ENCODE results near the gene AVL9.

The AVL9 gene

GRCh38 chr7:32507414-32507813 lies 12.1 kb downstream of the AVL9 start:
- no peak for DNase-seq
- Mint-ChIP-seq H3K4me3 (no peak overlapping the region), H3K4me1 (peaks cover 17% of the 10 kb centered on the region), H3K9me3 (peaks cover 1% of the 10 kb centered on the region), H3K36me3 (peaks cover 22% of the 10 kb centered on the region), H3K27me3 (no peaks in the 10 kb centered on the region), H3K27ac (no peak overlapping the region)
- CTCF ChIA-PET, result no interaction called here

GRCh38 chr7:32511791-32512190 lies 16.5 kb downstream of the AVL9 start:
- peaks cover 29% of the 10 kb centered on the region for H3K4me1 Mint-ChIP-seq

GRCh38 chr7:32513210-32513609 lies 17.9 kb downstream of the AVL9 start:
- Mint-ChIP-seq H3K4me1 (peaks cover 27% of the 10 kb centered on the region), H3K36me3 (peaks cover 54% of the 10 kb centered on the region)

More at GRCh38 chr7:32511791-32512190, 16.5 kb downstream of the AVL9 start:
- H3K27ac Mint-ChIP-seq, result no peak overlapping the region
- no peak overlapping the region for H3K4me3 Mint-ChIP-seq
- no peaks in the 10 kb centered on the region for H3K27me3 Mint-ChIP-seq
- peaks cover 3% of the 10 kb centered on the region for H3K9me3 Mint-ChIP-seq
- no peak for DNase-seq
- CTCF ChIA-PET, result no interaction called here
- peaks cover 45% of the 10 kb centered on the region for H3K36me3 Mint-ChIP-seq

GRCh38 chr7:32515890-32516550 lies 20.7 kb downstream of the AVL9 start:
- Mint-ChIP-seq H3K9me3 (peaks cover 27% of the 10 kb centered on the region), H3K4me3 (no peak overlapping the region)
- CTCF ChIA-PET, result no interaction called here

More at GRCh38 chr7:32513210-32513609, 17.9 kb downstream of the AVL9 start:
- no peak overlapping the region for H3K27ac Mint-ChIP-seq
- CTCF ChIA-PET, result no interaction called here
- DNase-seq, result no peak
- no peak overlapping the region for H3K4me3 Mint-ChIP-seq
- peaks cover 11% of the 10 kb centered on the region for H3K9me3 Mint-ChIP-seq
- H3K27me3 Mint-ChIP-seq, result no peaks in the 10 kb centered on the region

GRCh38 chr7:32516551-32517100 lies 21.3 kb downstream of the AVL9 start:
- CTCF ChIA-PET, result no interaction called here
- H3K36me3 Mint-ChIP-seq, result peaks cover 65% of the 10 kb centered on the region
- H3K27me3 Mint-ChIP-seq, result no peaks in the 10 kb centered on the region
- peaks cover 27% of the 10 kb centered on the region for H3K4me1 Mint-ChIP-seq
- no peak overlapping the region for H3K4me3 Mint-ChIP-seq
- H3K27ac Mint-ChIP-seq, result no peak overlapping the region
- DNase-seq, result no peak
- peaks cover 30% of the 10 kb centered on the region for H3K9me3 Mint-ChIP-seq

More at GRCh38 chr7:32515890-32516550, 20.7 kb downstream of the AVL9 start:
- H3K36me3 Mint-ChIP-seq, result peaks cover 67% of the 10 kb centered on the region
- peaks cover 27% of the 10 kb centered on the region for H3K4me1 Mint-ChIP-seq
- H3K27ac Mint-ChIP-seq, result peak overlapping the region; percentile 2
- no peaks in the 10 kb centered on the region for H3K27me3 Mint-ChIP-seq
- no peak for DNase-seq

- Mint-ChIP-seq H3K27me3 (no peaks in the 10 kb centered on the region), H3K9me3 (peaks cover 39% of the 10 kb centered on the region), H3K4me3 (no peak overlapping the region), H3K27ac (no peak overlapping the region), H3K36me3 (peaks cover 67% of the 10 kb centered on the region), H3K4me1 (peaks cover 27% of the 10 kb centered on the region)
- DNase-seq, result no peak
- CTCF ChIA-PET, result no interaction called here
Measured at GRCh38 chr7:32518534-32519140, 23.3 kb downstream of the AVL9 start.

- Mint-ChIP-seq H3K4me3 (no peak overlapping the region), H3K4me1 (peaks cover 21% of the 10 kb centered on the region), H3K36me3 (peaks cover 64% of the 10 kb centered on the region), H3K9me3 (peaks cover 39% of the 10 kb centered on the region), H3K27me3 (no peaks in the 10 kb centered on the region), H3K27ac (no peak overlapping the region)
- CTCF ChIA-PET, result interaction anchor here (1.0 kb wide), 1 partner anchor 68 kb away, joined by 3 read pairs; no protein-coding TSS in a partner anchor
- no peak for DNase-seq
Measured at GRCh38 chr7:32519763-32520162, 24.5 kb downstream of the AVL9 start.

- H3K27ac Mint-ChIP-seq, result peak overlapping the region; percentile 6
- no peak overlapping the region for H3K4me3 Mint-ChIP-seq
- H3K9me3 Mint-ChIP-seq, result peaks cover 30% of the 10 kb centered on the region
- CTCF ChIA-PET, result no interaction called here
- DNase-seq, result no peak
- no peaks in the 10 kb centered on the region for H3K27me3 Mint-ChIP-seq
- H3K4me1 Mint-ChIP-seq, result no peaks in the 10 kb centered on the region
- peaks cover 40% of the 10 kb centered on the region for H3K36me3 Mint-ChIP-seq
Measured at GRCh38 chr7:32522746-32523530, 27.6 kb downstream of the AVL9 start.

- CTCF ChIA-PET, result no interaction called here
- peaks cover 37% of the 10 kb centered on the region for H3K36me3 Mint-ChIP-seq
- no peak for DNase-seq
- H3K9me3 Mint-ChIP-seq, result peaks cover 27% of the 10 kb centered on the region
- no peaks in the 10 kb centered on the region for H3K27me3 Mint-ChIP-seq
- no peaks in the 10 kb centered on the region for H3K4me1 Mint-ChIP-seq
- no peak overlapping the region for H3K27ac Mint-ChIP-seq
- no peak overlapping the region for H3K4me3 Mint-ChIP-seq
Measured at GRCh38 chr7:32524631-32525030, 29.3 kb downstream of the AVL9 start.

GRCh38 chr7:32525839-32526238 lies 30.6 kb downstream of the AVL9 start:
- no peak overlapping the region for H3K27ac Mint-ChIP-seq
- H3K4me3 Mint-ChIP-seq, result no peak overlapping the region
- peaks cover 16% of the 10 kb centered on the region for H3K9me3 Mint-ChIP-seq
- CTCF ChIA-PET, result no interaction called here
- no peaks in the 10 kb centered on the region for H3K27me3 Mint-ChIP-seq
- peaks cover 28% of the 10 kb centered on the region for H3K36me3 Mint-ChIP-seq
- H3K4me1 Mint-ChIP-seq, result no peaks in the 10 kb centered on the region
- DNase-seq, result no peak

GRCh38 chr7:32531402-32531801 lies 36.1 kb downstream of the AVL9 start:
- CTCF ChIA-PET, result no interaction called here
- Mint-ChIP-seq H3K27me3 (no peaks in the 10 kb centered on the region), H3K36me3 (peaks cover 11% of the 10 kb centered on the region), H3K9me3 (peaks cover 3% of the 10 kb centered on the region), H3K4me3 (no peak overlapping the region), H3K4me1 (no peaks in the 10 kb centered on the region), H3K27ac (no peak overlapping the region)
- no peak for DNase-seq

- no peak for DNase-seq
- Mint-ChIP-seq H3K36me3 (peaks cover 13% of the 10 kb centered on the region), H3K27me3 (no peaks in the 10 kb centered on the region), H3K9me3 (peaks cover 3% of the 10 kb centered on the region), H3K4me1 (no peaks in the 10 kb centered on the region), H3K4me3 (no peak overlapping the region), H3K27ac (no peak overlapping the region)
- CTCF ChIA-PET, result no interaction called here
Measured at GRCh38 chr7:32532086-32532485, 36.8 kb downstream of the AVL9 start.

- Mint-ChIP-seq H3K4me1 (no peaks in the 10 kb centered on the region), H3K4me3 (no peak overlapping the region), H3K27me3 (no peaks in the 10 kb centered on the region), H3K27ac (no peak overlapping the region), H3K9me3 (peaks cover 3% of the 10 kb centered on the region), H3K36me3 (peaks cover 13% of the 10 kb centered on the region)
- CTCF ChIA-PET, result no interaction called here
- DNase-seq, result no peak
Measured at GRCh38 chr7:32532716-32533115, 37.4 kb downstream of the AVL9 start.

GRCh38 chr7:32533276-32534029 lies 38.2 kb downstream of the AVL9 start:
- DNase-seq, result no peak
- Mint-ChIP-seq H3K9me3 (peaks cover 3% of the 10 kb centered on the region), H3K4me1 (no peaks in the 10 kb centered on the region), H3K27me3 (no peaks in the 10 kb centered on the region), H3K4me3 (no peak overlapping the region), H3K36me3 (peaks cover 13% of the 10 kb centered on the region), H3K27ac (no peak overlapping the region)
- CTCF ChIA-PET, result no interaction called here
